NCI-H2171 (cell line): ENCODE measurements around the gene SAMD3.
"Not testable (repeated sequence)": the region's sequence is repeated elsewhere in the genome, so short reads cannot be mapped to it uniquely, and the experiment has no call there.

Experiments used
- DNase-seq: peaks from one replicate; lab custom pipeline; 2025; lab: John Stamatoyannopoulos, UW

The SAMD3 gene

GRCh38 chr6:130173377-130174004 is 49.3 kb downstream of the SAMD3 start:
- not testable (repeated sequence) for DNase-seq

- DNase-seq = not testable (repeated sequence)
Measured at GRCh38 chr6:130170160-130170559, 52.6 kb downstream of the SAMD3 start.

- DNase-seq = no peak
Measured at GRCh38 chr6:130167655-130168054, 55.1 kb downstream of the SAMD3 start.

- no peak for DNase-seq
Measured at GRCh38 chr6:130164251-130164650, 58.5 kb downstream of the SAMD3 start.

- DNase-seq = no peak
Measured at GRCh38 chr6:130163266-130163665, 59.5 kb downstream of the SAMD3 start.

- no peak for DNase-seq
Measured at GRCh38 chr6:130162421-130162820, 60.3 kb downstream of the SAMD3 start.

- no peak for DNase-seq
Measured at GRCh38 chr6:130161683-130162404, 60.9 kb downstream of the SAMD3 start.

- no peak for DNase-seq
Measured at GRCh38 chr6:130159956-130160355, 62.8 kb downstream of the SAMD3 start.

GRCh38 chr6:130158548-130158947 is 64.2 kb downstream of the SAMD3 start:
- DNase-seq = no peak

GRCh38 chr6:130158056-130158455 is 64.7 kb downstream of the SAMD3 start:
- no peak for DNase-seq

GRCh38 chr6:130156908-130157307 is 65.8 kb downstream of the SAMD3 start:
- DNase-seq = no peak

- DNase-seq = no peak
Measured at GRCh38 chr6:130152908-130153510, 69.7 kb downstream of the SAMD3 start.

GRCh38 chr6:130150906-130151305 is 71.8 kb downstream of the SAMD3 start:
- DNase-seq = no peak

GRCh38 chr6:130149016-130149415 is 73.7 kb downstream of the SAMD3 start:
- not testable (repeated sequence) for DNase-seq

GRCh38 chr6:130148181-130148580 is 74.6 kb downstream of the SAMD3 start:
- no peak for DNase-seq

- DNase-seq = no peak
Measured at GRCh38 chr6:130147111-130147510, 75.6 kb downstream of the SAMD3 start.

GRCh38 chr6:130143709-130144108 is 79.0 kb downstream of the SAMD3 start:
- DNase-seq = no peak

- DNase-seq = no peak
Measured at GRCh38 chr6:130140084-130140483, 82.7 kb downstream of the SAMD3 start.

- no peak for DNase-seq
Measured at GRCh38 chr6:130138909-130139242, 83.9 kb downstream of the SAMD3 start.

- no peak for DNase-seq
Measured at GRCh38 chr6:130138116-130138908, 84.4 kb downstream of the SAMD3 start.

- no peak for DNase-seq
Measured at GRCh38 chr6:130136798-130137197, 86.0 kb downstream of the SAMD3 start.

GRCh38 chr6:130134582-130134981 is 88.2 kb downstream of the SAMD3 start:
- no peak for DNase-seq

GRCh38 chr6:130132286-130132701 is 90.5 kb downstream of the SAMD3 start:
- DNase-seq = no peak
